Choroid plexus epithelial cell (primary cell): ENCODE data around the gene PAWR.

Source experiments
- DNase-seq: peaks from one replicate; pipeline ENCODE4 v3.0.0-alpha.2; 2010; ENCODE audit warnings: low read depth
- H3K4me3 ChIP-seq: 2 replicates; pipeline ENCODE4 v1.5.1; 2011; ENCODE audit warnings: low read depth, mild to moderate bottlenecking, control low read depth, low read length, moderate library complexity
- CTCF ChIP-seq: conservative IDR thresholded peaks from 2 replicates; pipeline ENCODE4 v1.5.1; 2011; ENCODE audit warnings: low read depth, mild to moderate bottlenecking, control low read depth, inconsistent platforms, low read length, moderate library complexity

The PAWR gene

GRCh38 chr12:79596719-79597350, 93.9 kb downstream of the PAWR start:
- DNase-seq = no peak
- no peak for TF ChIP-seq CTCF
- no peak overlapping the region for H3K4me3 ChIP-seq

- H3K4me3 ChIP-seq = no peak overlapping the region
- no peak for DNase-seq
- no peak for TF ChIP-seq CTCF
Measured at GRCh38 chr12:79595273-79595672, 95.5 kb downstream of the PAWR start.

GRCh38 chr12:79592865-79593264, 97.9 kb downstream of the PAWR start:
- DNase-seq = no peak
- H3K4me3 ChIP-seq = no peak overlapping the region
- TF ChIP-seq CTCF = no peak

GRCh38 chr12:79591988-79592387, 98.8 kb downstream of the PAWR start:
- no peak overlapping the region for H3K4me3 ChIP-seq
- no peak for DNase-seq
- no peak for TF ChIP-seq CTCF

- H3K4me3 ChIP-seq = no peak overlapping the region
- no peak for TF ChIP-seq CTCF
- DNase-seq = no peak
Measured at GRCh38 chr12:79590751-79591150, 100.0 kb downstream of the PAWR start.

GRCh38 chr12:79587368-79587767, 103.4 kb downstream of the PAWR start:
- DNase-seq = no peak
- no peak overlapping the region for H3K4me3 ChIP-seq
- no peak for TF ChIP-seq CTCF

GRCh38 chr12:79585147-79585546, 105.6 kb downstream of the PAWR start:
- DNase-seq = no peak
- H3K4me3 ChIP-seq = no peak overlapping the region
- TF ChIP-seq CTCF = no peak
